MM.1S (cell line): ENCODE data around the gene NAALADL2.

Experiments used
- DNase-seq: peaks from one replicate; pipeline ENCODE4 v3.0.0-alpha.2; 2015
- H2AFZ ChIP-seq: fragments of 300-600 bp; sonication (generic); 2 replicates; pipeline ENCODE4 v1.6.0; 2016; ENCODE audit warnings: antibody characterized with exemption, low read length
- H3F3A ChIP-seq: fragments of 300-600 bp; sonication (generic); 2 replicates; pipeline ENCODE4 v1.6.1; 2016; ENCODE audit warnings: mild to moderate bottlenecking, antibody characterized with exemption, low read length, moderate library complexity, mixed read lengths; ENCODE audit not compliant: insufficient read depth
- H3K27ac ChIP-seq: fragments of 300-600 bp; sonication (generic); 2 replicates; pipeline ENCODE4 v1.5.1; 2016; ENCODE audit warnings: mild to moderate bottlenecking, low read length
- H3K27me3 ChIP-seq: fragments of 300-600 bp; sonication (generic); replicated peaks from 2 replicates; pipeline ENCODE4 v1.6.0; 2016; ENCODE audit warnings: low read length; ENCODE audit not compliant: insufficient read depth
- H3K36me3 ChIP-seq: fragments of 300-600 bp; sonication (generic); replicated peaks from 2 replicates; pipeline ENCODE4 v1.6.1; 2016; ENCODE audit warnings: mild to moderate bottlenecking, low read length, mixed read lengths; ENCODE audit not compliant: insufficient read depth
- H3K4me1 ChIP-seq: fragments of 300-600 bp; sonication (generic); 2 replicates; pipeline ENCODE4 v1.6.1; 2016; ENCODE audit warnings: low read length, mixed read lengths
- H3K4me2 ChIP-seq: fragments of 300-600 bp; sonication (generic); 2 replicates; pipeline ENCODE4 v1.6.0; 2016; ENCODE audit warnings: low read depth, low read length
- H3K4me3 ChIP-seq: fragments of 300-600 bp; sonication (generic); 2 replicates; pipeline ENCODE4 v1.5.1; 2016; ENCODE audit warnings: low read length, mixed read lengths
- H3K79me2 ChIP-seq: fragments of 300-600 bp; sonication (generic); 2 replicates; pipeline ENCODE4 v1.6.1; 2016; ENCODE audit warnings: mixed run types, low read length, mixed read lengths
- H3K9ac ChIP-seq: fragments of 300-600 bp; sonication (generic); 2 replicates; pipeline ENCODE4 v1.6.1; 2016; ENCODE audit warnings: low read length, mixed read lengths
- H3K9me2 ChIP-seq: fragments of 300-600 bp; sonication (generic); replicated peaks from 2 replicates; pipeline ENCODE4 v1.6.1; 2016; ENCODE audit warnings: mild to moderate bottlenecking, low read length, mixed read lengths; ENCODE audit not compliant: insufficient read depth
- H3K9me3 ChIP-seq: fragments of 300-600 bp; sonication (generic); replicated peaks from 2 replicates; pipeline ENCODE4 v1.6.1; 2016; ENCODE audit warnings: mild to moderate bottlenecking, low read length, mixed read lengths; ENCODE audit not compliant: insufficient read depth
- H4K20me1 ChIP-seq: fragments of 300-600 bp; sonication (generic); 2 replicates; pipeline ENCODE4 v1.6.1; 2016; ENCODE audit warnings: mild to moderate bottlenecking, low read length, moderate library complexity, mixed read lengths; ENCODE audit not compliant: insufficient read depth
- EZH2 ChIP-seq: fragments of 300-600 bp; sonication (generic); optimal IDR thresholded peaks from 2 replicates; pipeline ENCODE3; 2017; ENCODE audit warnings: low read depth, mild to moderate bottlenecking, antibody characterized with exemption, low read length, mixed read lengths
- EZH2phosphoT487 ChIP-seq: fragments of 300-600 bp; sonication (generic); IDR thresholded peaks from 2 replicates; pipeline ENCODE4 v1.6.1; 2018; ENCODE audit warnings: antibody characterized with exemption, low read length
- TF ChIP-seq, protein P1 (sequence below): fragments of 300-600 bp; sonication (generic); IDR thresholded peaks from 2 replicates; pipeline ENCODE4 v1.5.1; 2016; ENCODE audit warnings: antibody characterized with exemption, low read length, mixed read lengths

The NAALADL2 gene

DNA sequence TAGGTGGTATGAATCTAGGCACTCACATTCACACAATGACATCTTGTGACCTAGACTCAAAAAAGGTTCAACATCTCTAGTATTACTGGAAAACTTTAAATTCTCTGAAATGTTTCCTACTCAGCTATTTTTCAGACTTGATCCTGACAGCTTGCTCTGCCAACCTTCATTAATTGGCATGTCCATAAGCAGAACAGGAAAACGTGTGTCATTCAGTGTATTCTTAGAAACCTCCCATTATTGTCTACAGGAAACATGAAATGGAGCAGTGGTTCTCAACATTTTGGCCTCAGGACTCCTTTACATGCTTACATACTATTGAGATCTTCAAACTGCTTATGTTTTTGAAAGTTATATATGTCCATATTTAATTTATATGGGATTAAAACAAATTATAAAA lies 363.2 kb downstream of the NAALADL2 start:
- DNase-seq, result no peak
- Histone ChIP-seq H3K79me2 (no peaks in the 10 kb centered on the region), H3K4me1 (no peaks in the 10 kb centered on the region), H3K27ac (no peak overlapping the region), H3K36me3 (no peaks in the 10 kb centered on the region), H3K9ac (no peak overlapping the region), H3K9me2 (no peaks in the 10 kb centered on the region), H3K9me3 (no peaks in the 10 kb centered on the region), H2AFZ (no peak overlapping the region), H3K4me3 (no peak overlapping the region), H3K4me2 (no peak overlapping the region), H3K27me3 (no peaks in the 10 kb centered on the region), H4K20me1 (no peaks in the 10 kb centered on the region), H3F3A (no peaks in the 10 kb centered on the region)
- TF ChIP-seq, protein P1, sequence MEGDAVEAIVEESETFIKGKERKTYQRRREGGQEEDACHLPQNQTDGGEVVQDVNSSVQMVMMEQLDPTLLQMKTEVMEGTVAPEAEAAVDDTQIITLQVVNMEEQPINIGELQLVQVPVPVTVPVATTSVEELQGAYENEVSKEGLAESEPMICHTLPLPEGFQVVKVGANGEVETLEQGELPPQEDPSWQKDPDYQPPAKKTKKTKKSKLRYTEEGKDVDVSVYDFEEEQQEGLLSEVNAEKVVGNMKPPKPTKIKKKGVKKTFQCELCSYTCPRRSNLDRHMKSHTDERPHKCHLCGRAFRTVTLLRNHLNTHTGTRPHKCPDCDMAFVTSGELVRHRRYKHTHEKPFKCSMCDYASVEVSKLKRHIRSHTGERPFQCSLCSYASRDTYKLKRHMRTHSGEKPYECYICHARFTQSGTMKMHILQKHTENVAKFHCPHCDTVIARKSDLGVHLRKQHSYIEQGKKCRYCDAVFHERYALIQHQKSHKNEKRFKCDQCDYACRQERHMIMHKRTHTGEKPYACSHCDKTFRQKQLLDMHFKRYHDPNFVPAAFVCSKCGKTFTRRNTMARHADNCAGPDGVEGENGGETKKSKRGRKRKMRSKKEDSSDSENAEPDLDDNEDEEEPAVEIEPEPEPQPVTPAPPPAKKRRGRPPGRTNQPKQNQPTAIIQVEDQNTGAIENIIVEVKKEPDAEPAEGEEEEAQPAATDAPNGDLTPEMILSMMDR, result no peak
- no peak for TF ChIP-seq EZH2phosphoT487
- TF ChIP-seq EZH2, result no peak

DNA sequence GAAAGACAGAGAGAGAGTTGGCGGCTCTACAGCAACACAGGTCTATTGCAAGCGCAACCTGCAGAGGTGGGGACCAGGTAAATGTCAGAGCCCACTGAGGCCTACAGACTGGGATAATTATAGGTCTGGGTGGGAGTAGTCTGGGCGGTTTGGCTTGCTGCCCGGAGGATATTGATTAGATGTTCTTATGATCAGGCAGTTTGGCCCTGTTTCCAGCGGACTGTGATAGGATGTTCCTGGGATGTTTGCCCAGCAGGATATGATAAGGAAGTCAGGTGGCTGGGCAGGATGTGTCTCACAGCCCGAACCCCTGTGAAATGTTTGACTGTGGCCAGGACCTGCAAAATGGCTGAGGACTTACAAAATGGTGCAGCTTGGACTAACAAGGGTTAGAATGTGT lies 364.9 kb downstream of the NAALADL2 start:
- no peaks in the 10 kb centered on the region for H3K4me1 ChIP-seq
- no peaks in the 10 kb centered on the region for H3K36me3 ChIP-seq
- TF ChIP-seq EZH2 (no peak), EZH2phosphoT487 (no peak)
- TF ChIP-seq, protein P1, result no peak
- H3K9me2 ChIP-seq, result no peaks in the 10 kb centered on the region
- no peak overlapping the region for H3K4me2 ChIP-seq
- no peaks in the 10 kb centered on the region for H3K79me2 ChIP-seq
- DNase-seq, result no peak
- no peaks in the 10 kb centered on the region for H3K27me3 ChIP-seq
- no peak overlapping the region for H3K27ac ChIP-seq
- no peaks in the 10 kb centered on the region for H3K9me3 ChIP-seq
- no peak overlapping the region for H2AFZ ChIP-seq
- H3K4me3 ChIP-seq, result no peak overlapping the region
- H3F3A ChIP-seq, result no peaks in the 10 kb centered on the region
- H4K20me1 ChIP-seq, result no peaks in the 10 kb centered on the region
- no peak overlapping the region for H3K9ac ChIP-seq

- no peaks in the 10 kb centered on the region for H3K27me3 ChIP-seq
- no peak overlapping the region for H3K4me3 ChIP-seq
- TF ChIP-seq EZH2 (no peak), EZH2phosphoT487 (no peak)
- TF ChIP-seq, protein P1, result no peak
These were observed 367.3 kb downstream of the NAALADL2 start for GRCh38 chr3:175226444-175226843.

More at GRCh38 chr3:175226444-175226843, 367.3 kb downstream of the NAALADL2 start:
- Histone ChIP-seq H3F3A (no peaks in the 10 kb centered on the region), H4K20me1 (no peaks in the 10 kb centered on the region), H2AFZ (no peak overlapping the region), H3K9me2 (no peaks in the 10 kb centered on the region), H3K27ac (no peak overlapping the region), H3K36me3 (no peaks in the 10 kb centered on the region), H3K4me1 (no peaks in the 10 kb centered on the region), H3K9ac (no peak overlapping the region), H3K9me3 (no peaks in the 10 kb centered on the region), H3K4me2 (no peak overlapping the region), H3K79me2 (no peaks in the 10 kb centered on the region)
- no peak for DNase-seq
